ENCODE data around the gene UQCRC2.
"Not testable (repeated sequence)": the region's sequence is repeated elsewhere in the genome, so short reads cannot be mapped to it uniquely, and the experiment has no call there.

Gene UQCRC2

GRCh38 chr16:22013486-22013885 lies 60.3 kb downstream of the UQCRC2 start:
- DNase-seq = no peak

- DNase-seq = no peak
These were observed 61.2 kb downstream of the UQCRC2 start for GRCh38 chr16:22014271-22014873.

- no peak for DNase-seq
These were observed 63.8 kb downstream of the UQCRC2 start for GRCh38 chr16:22016927-22017326.

GRCh38 chr16:22018559-22018958 lies 65.4 kb downstream of the UQCRC2 start:
- DNase-seq = no peak

- peak; percentile 22 for DNase-seq
These were observed 69.0 kb downstream of the UQCRC2 start for GRCh38 chr16:22022151-22022550.

- DNase-seq = no peak
These were observed 70.3 kb downstream of the UQCRC2 start for GRCh38 chr16:22023505-22023904.

- not testable (repeated sequence) for DNase-seq
These were observed 71.6 kb downstream of the UQCRC2 start for GRCh38 chr16:22024785-22025184.

- DNase-seq = no peak
These were observed 74.5 kb downstream of the UQCRC2 start for GRCh38 chr16:22027633-22028032.

- no peak for DNase-seq
These were observed 76.5 kb downstream of the UQCRC2 start for GRCh38 chr16:22029632-22030031.

- no peak for DNase-seq
These were observed 77.1 kb downstream of the UQCRC2 start for GRCh38 chr16:22030087-22030812.

- DNase-seq = no peak
These were observed 78.4 kb downstream of the UQCRC2 start for GRCh38 chr16:22031483-22032083.

Data from NCI-H2171 treated with DMSO at 0.1 percent for 48 hours (cell line).